MCF 10A (cell line): Measurements from ENCODE around the gene OR1D2. TPM values are rescaled to one million over a fixed set of nuclear protein-coding genes. Genes with fewer than 3 reads are reported as not detected.

Experiments
- BruUV-seq: library from RNA; stranded (reverse); fragments of 400-500 nt; replicated peaks from 2 replicates; lab custom pipeline; 2021; lab: Mats Ljungman, UMichigan
- CTCF ChIA-PET: fragments of 300-600 bp; sonication (Branson Sonifier 250); formaldehyde crosslinking; extraction: SDS; loops from one replicate; lab custom pipeline; 2021; ENCODE audit warnings: antibody characterized with exemption, inconsistent platforms; lab: Yijun Ruan, JAX
- POLR2A ChIA-PET: fragments of 300-600, 350-650 bp; sonication (Branson Sonifier 250); formaldehyde crosslinking; extraction: SDS; loops from one replicate; lab custom pipeline; 2020; ENCODE audit warnings: antibody characterized with exemption, inconsistent platforms; lab: Yijun Ruan, JAX
- DNase-seq: peaks from one replicate; pipeline ENCODE4 v3.0.0-alpha.2; 2018; ENCODE audit not compliant: unreplicated experiment
- H3K27ac Mint-ChIP-seq: one replicate; pipeline ENCODE4 v1.8.0; 2022; ENCODE audit warnings: mild to moderate bottlenecking, low read depth, mixed read lengths; ENCODE audit not compliant: unreplicated experiment
- H3K27me3 Mint-ChIP-seq: one replicate; pipeline ENCODE4 v1.8.0; 2022; ENCODE audit warnings: mixed read lengths; ENCODE audit not compliant: insufficient read depth, unreplicated experiment
- H3K36me3 Mint-ChIP-seq: one replicate; pipeline ENCODE4 v1.8.0; 2022; ENCODE audit warnings: mild to moderate bottlenecking, moderate library complexity, mixed read lengths; ENCODE audit not compliant: insufficient read depth, unreplicated experiment
- H3K4me1 Mint-ChIP-seq: one replicate; pipeline ENCODE4 v1.8.0; 2022; ENCODE audit warnings: mixed read lengths; ENCODE audit not compliant: insufficient read depth, unreplicated experiment
- H3K4me3 Mint-ChIP-seq: one replicate; pipeline ENCODE4 v1.8.0; 2022; ENCODE audit warnings: mild to moderate bottlenecking, moderate library complexity, mixed read lengths; ENCODE audit not compliant: unreplicated experiment
- H3K9me3 Mint-ChIP-seq: one replicate; pipeline ENCODE4 v1.8.0; 2022; ENCODE audit warnings: mixed read lengths; ENCODE audit not compliant: unreplicated experiment
- intact Hi-C: fragments of 100-400 bp; cut with micrococcal nuclease; formaldehyde crosslinking; loops from 2 replicates; pipeline ENCODE4 v1.14.1; 2022
- total RNA-seq: library from RNA; stranded (reverse); gene quantifications from 2 replicates; pipeline ENCODE4 v1.2.3, GENCODE V29; 2022
- TF ChIP-seq, protein P1 (sequence below): fragments of 200-600 bp; IDR thresholded peaks from one replicate; pipeline ENCODE4 v1.8.0; 2022; ENCODE audit warnings: antibody characterized with exemption, mild to moderate bottlenecking; ENCODE audit not compliant: unreplicated experiment

OR1D2 gene
- total RNA-seq, 1 experiment from 2014 or later: not detected

GRCh38 chr17:3043737-3044365 is 60.4 kb downstream of the OR1D2 start:
- Mint-ChIP-seq H3K4me3 (no peak overlapping the region), H3K9me3 (peaks cover 8% of the 10 kb centered on the region), H3K4me1 (no peaks in the 10 kb centered on the region), H3K36me3 (no peaks in the 10 kb centered on the region), H3K27me3 (peaks cover 7% of the 10 kb centered on the region), H3K27ac (no peak overlapping the region)
- BruUV-seq: no TSS peak
- TF ChIP-seq, protein P1, sequence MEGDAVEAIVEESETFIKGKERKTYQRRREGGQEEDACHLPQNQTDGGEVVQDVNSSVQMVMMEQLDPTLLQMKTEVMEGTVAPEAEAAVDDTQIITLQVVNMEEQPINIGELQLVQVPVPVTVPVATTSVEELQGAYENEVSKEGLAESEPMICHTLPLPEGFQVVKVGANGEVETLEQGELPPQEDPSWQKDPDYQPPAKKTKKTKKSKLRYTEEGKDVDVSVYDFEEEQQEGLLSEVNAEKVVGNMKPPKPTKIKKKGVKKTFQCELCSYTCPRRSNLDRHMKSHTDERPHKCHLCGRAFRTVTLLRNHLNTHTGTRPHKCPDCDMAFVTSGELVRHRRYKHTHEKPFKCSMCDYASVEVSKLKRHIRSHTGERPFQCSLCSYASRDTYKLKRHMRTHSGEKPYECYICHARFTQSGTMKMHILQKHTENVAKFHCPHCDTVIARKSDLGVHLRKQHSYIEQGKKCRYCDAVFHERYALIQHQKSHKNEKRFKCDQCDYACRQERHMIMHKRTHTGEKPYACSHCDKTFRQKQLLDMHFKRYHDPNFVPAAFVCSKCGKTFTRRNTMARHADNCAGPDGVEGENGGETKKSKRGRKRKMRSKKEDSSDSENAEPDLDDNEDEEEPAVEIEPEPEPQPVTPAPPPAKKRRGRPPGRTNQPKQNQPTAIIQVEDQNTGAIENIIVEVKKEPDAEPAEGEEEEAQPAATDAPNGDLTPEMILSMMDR: peak; percentile 22
- ChIA-PET CTCF (interaction anchor here (0.6 to 1.9 kb wide), 4 partner anchors 16 to 603 kb away, joined by 3 to 5 read pairs (median 3); no protein-coding TSS in a partner anchor), POLR2A (no interaction called here)
- DNase-seq: no peak
- intact Hi-C loops: loop anchor here (10.0 kb wide), 1 partner anchor 781 kb away; no protein-coding TSS in a partner anchor

GRCh38 chr17:3040882-3041281 is 63.3 kb downstream of the OR1D2 start:
- no peaks in the 10 kb centered on the region for H3K36me3 Mint-ChIP-seq
- no peaks in the 10 kb centered on the region for H3K4me1 Mint-ChIP-seq
- ChIA-PET CTCF (interaction anchor here (1.5 kb wide), 1 partner anchor 28 kb away, joined by 3 read pairs; no protein-coding TSS in a partner anchor), POLR2A (no interaction called here)
- BruUV-seq: no TSS peak
- no peak overlapping the region for H3K27ac Mint-ChIP-seq
- TF ChIP-seq, protein P1: no peak
- no peak overlapping the region for H3K4me3 Mint-ChIP-seq
- no peak for DNase-seq
- intact Hi-C loops: loop anchor here (10.0 kb wide), 1 partner anchor 784 kb away; no protein-coding TSS in a partner anchor
- peaks cover 8% of the 10 kb centered on the region for H3K9me3 Mint-ChIP-seq
- peaks cover 10% of the 10 kb centered on the region for H3K27me3 Mint-ChIP-seq

GRCh38 chr17:3039736-3040135 is 64.5 kb downstream of the OR1D2 start:
- TF ChIP-seq, protein P1: no peak
- no peak for DNase-seq
- no TSS peak for BruUV-seq
- CTCF ChIA-PET: interaction anchor here (0.6 to 1.5 kb wide), 5 partner anchors 8 to 669 kb away, joined by 3 to 5 read pairs (median 4); no protein-coding TSS in a partner anchor
- Mint-ChIP-seq H3K4me1 (no peaks in the 10 kb centered on the region), H3K9me3 (peaks cover 8% of the 10 kb centered on the region), H3K27ac (no peak overlapping the region), H3K36me3 (no peaks in the 10 kb centered on the region), H3K4me3 (no peak overlapping the region), H3K27me3 (peaks cover 10% of the 10 kb centered on the region)
- POLR2A ChIA-PET: interaction anchor here (0.7 to 1.1 kb wide), 2 partner anchors 9 to 675 kb away, joined by 3 to 5 read pairs; no protein-coding TSS in a partner anchor
- intact Hi-C loops: loop anchor here (10.0 kb wide), 1 partner anchor 785 kb away; no protein-coding TSS in a partner anchor

DNA sequence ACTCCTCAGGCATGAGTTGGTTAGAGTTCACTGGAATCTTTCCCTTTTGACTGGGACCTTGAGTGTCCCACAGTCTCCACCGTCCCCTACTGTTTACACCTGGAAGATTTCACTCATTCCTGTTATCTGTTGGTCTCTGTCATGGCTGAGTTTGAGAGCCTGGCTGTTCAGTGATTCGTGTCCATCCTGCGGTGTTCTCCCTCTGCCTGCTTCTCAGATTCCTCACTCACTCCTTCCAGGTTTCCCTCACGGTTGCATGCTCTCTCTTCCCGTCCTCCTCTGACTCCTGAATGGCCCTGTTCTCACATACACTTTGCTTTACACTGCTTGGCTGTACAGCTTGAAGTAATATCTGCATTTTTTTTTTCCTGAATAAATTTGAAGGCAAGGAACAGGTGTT is 65.3 kb downstream of the OR1D2 start:
- ChIA-PET CTCF (interaction anchor here (0.6 to 1.2 kb wide), 2 partner anchors 9 to 612 kb away, joined by 3 to 5 read pairs; no protein-coding TSS in a partner anchor), POLR2A (no interaction called here)
- TF ChIP-seq, protein P1: no peak
- BruUV-seq: no TSS peak
- no peaks in the 10 kb centered on the region for H3K36me3 Mint-ChIP-seq
- intact Hi-C loops: no loop called here
- no peak overlapping the region for H3K27ac Mint-ChIP-seq
- DNase-seq: no peak
- H3K4me3 Mint-ChIP-seq: no peak overlapping the region
- H3K9me3 Mint-ChIP-seq: peaks cover 8% of the 10 kb centered on the region
- H3K27me3 Mint-ChIP-seq: peaks cover 10% of the 10 kb centered on the region
- H3K4me1 Mint-ChIP-seq: no peaks in the 10 kb centered on the region
